HCT116 (cell line): ENCODE data around the gene MXRA8. TPM values are rescaled to one million over a fixed set of nuclear protein-coding genes. Genes with fewer than 3 reads are reported as not detected.

Experiments
- ATAC-seq: fragments of 200-7000 bp; cut with Tn5 transposase; 2 replicates; pipeline ENCODE4 v1.9.1; 2020; ENCODE audit warnings: mild to moderate bottlenecking, moderate library complexity
- BruUV-seq: library from RNA; stranded (reverse); fragments of 400-500 nt; replicated peaks from 2 replicates; lab custom pipeline; 2021; lab: Mats Ljungman, UMichigan
- CTCF ChIA-PET: fragments of 300-600 bp; sonication (Branson Sonifier 250); formaldehyde crosslinking; loops from one replicate; lab custom pipeline; 2021; ENCODE audit warnings: antibody characterized with exemption; lab: Charles Lee
- POLR2A ChIA-PET: fragments of 300-600, 350-600 bp; sonication (Branson Sonifier 250); formaldehyde crosslinking; loops from one replicate; lab custom pipeline; 2021; ENCODE audit warnings: antibody characterized with exemption; lab: Charles Lee
- RAD21 ChIA-PET, 2 experiments: fragments of 300-600 bp; sonication (Branson Sonifier 250); formaldehyde crosslinking; loops; one replicate each; lab custom pipeline; 2023; ENCODE audit warnings: low total read pairs in 2 of 2; ENCODE audit not compliant: uncharacterized antibody in 2 of 2, unreplicated experiment in 2 of 2, low non-redundant PET in 1 of 2; lab: Charles Lee
- DNase-seq: peaks from one replicate; pipeline ENCODE4 v3.0.0-alpha.2; 2010; ENCODE audit warnings: low read depth, low spot score
- H2AFZ ChIP-seq: fragments of 200-600 bp; shearing (Covaris generic), sonication (generic); 2 replicates; pipeline ENCODE4 v1.6.1; 2017; ENCODE audit warnings: low read depth, mixed run types, mixed read lengths, antibody characterized with exemption, low read length; ENCODE audit not compliant: poor library complexity, severe bottlenecking
- H3K27ac ChIP-seq: 2 replicates; pipeline ENCODE4 v1.5.1; 2012; ENCODE audit warnings: low read depth, low read length
- H3K27me3 ChIP-seq: fragments of 200-600 bp; sonication (generic); 2 replicates; pipeline ENCODE4 v1.6.1; 2016; ENCODE audit warnings: mixed run types, low read length, mixed read lengths; ENCODE audit not compliant: insufficient read depth
- H3K36me3 ChIP-seq, 2 experiments: fragments of 200-500 bp in 1 of 2; fragments of 200-600 bp in 1 of 2; sonication (Bioruptor generic) in 1 of 2; sonication (generic) in 1 of 2; 2 replicates each; pipeline versions ENCODE4 v1.5.1 to v1.6.1; 2014 to 2016; ENCODE audit warnings: low read length in 2 of 2, inconsistent platforms in 1 of 2, mixed read lengths in 1 of 2, mixed run types in 1 of 2; ENCODE audit not compliant: insufficient read depth in 2 of 2, control insufficient read depth in 1 of 2
- H3K4me1 ChIP-seq, 2 experiments: fragments of 200-600 bp in 1 of 2; sonication (generic) in 1 of 2; 2 replicates each; pipeline versions ENCODE4 v1.5.1 to v1.6.1; 2012 to 2017; ENCODE audit warnings: low read length in 2 of 2, inconsistent platforms in 1 of 2, mild to moderate bottlenecking in 1 of 2, mixed read lengths in 1 of 2, mixed run types in 1 of 2, moderate library complexity in 1 of 2; ENCODE audit not compliant: insufficient read depth in 2 of 2, control insufficient read depth in 1 of 2
- H3K4me2 ChIP-seq: fragments of 200-600 bp; sonication (generic); 2 replicates; pipeline ENCODE4 v1.6.1; 2017; ENCODE audit warnings: mixed run types, low read length, mixed read lengths
- H3K4me3 ChIP-seq, 2 experiments: fragments of 200-600 bp in 1 of 2; sonication (generic) in 1 of 2; replicated peaks in 1 of 2; 2 replicates each; pipeline ENCODE4 v1.5.1; 2011 to 2016; ENCODE audit warnings: low read length in 2 of 2, control low read depth in 1 of 2, low read depth in 1 of 2, mild to moderate bottlenecking in 1 of 2, mixed read lengths in 1 of 2, mixed run types in 1 of 2
- H3K79me2 ChIP-seq: fragments of 200-600 bp; sonication (generic); 2 replicates; pipeline ENCODE4 v1.6.1; 2017; ENCODE audit warnings: mild to moderate bottlenecking, mixed run types, low read length, moderate library complexity, mixed read lengths; ENCODE audit not compliant: insufficient read depth
- H3K9ac ChIP-seq: fragments of 200-600 bp; sonication (generic); 2 replicates; pipeline ENCODE4 v1.6.1; 2016; ENCODE audit warnings: low read length, mixed read lengths
- H3K9me2 ChIP-seq: fragments of 200-600 bp; sonication (generic), shearing (Covaris generic); 2 replicates; pipeline ENCODE4 v1.6.1; 2017; ENCODE audit warnings: mixed run types, mild to moderate bottlenecking, moderate library complexity; ENCODE audit not compliant: insufficient read depth
- H3K9me3 ChIP-seq, 2 experiments: fragments of 200-500 bp in 1 of 2; fragments of 200-600 bp in 1 of 2; sonication (Bioruptor generic) in 1 of 2; sonication (generic) in 1 of 2; 2 replicates each; pipeline ENCODE4 v1.6.1; 2014 to 2017; ENCODE audit warnings: low read length in 2 of 2, mixed read lengths in 2 of 2, inconsistent platforms in 1 of 2, low read depth in 1 of 2, mild to moderate bottlenecking in 1 of 2, mixed run types in 1 of 2, moderate library complexity in 1 of 2; ENCODE audit not compliant: control insufficient read depth in 1 of 2, insufficient read depth in 1 of 2
- H4K20me1 ChIP-seq: fragments of 200-600 bp; sonication (generic), shearing (Covaris generic); 2 replicates; pipeline ENCODE4 v1.6.1; 2017; ENCODE audit warnings: mixed run types, mild to moderate bottlenecking, moderate library complexity; ENCODE audit not compliant: insufficient read depth
- EGR1 ChIP-seq: IDR thresholded peaks from 2 replicates; pipeline ENCODE4 v1.6.1; 2012; ENCODE audit warnings: low read depth
- SIN3A ChIP-seq: IDR thresholded peaks from 2 replicates; pipeline ENCODE4 v1.6.1; 2012; ENCODE audit warnings: low read depth
- intact Hi-C: fragments of 100-400 bp; cut with micrococcal nuclease; formaldehyde crosslinking; loops from 2 replicates; pipeline ENCODE4 v1.10.0; 2022
- total RNA-seq: library from RNA; stranded (reverse); gene quantifications from one replicate; pipeline ENCODE4 v1.2.1, GENCODE V29; 2021; ENCODE audit not compliant: unreplicated experiment
- TF ChIP-seq, protein P1 (sequence below): IDR thresholded peaks from 2 replicates; pipeline ENCODE4 v1.6.1; 2011; ENCODE audit warnings: mild to moderate bottlenecking, low read length, moderate library complexity; ENCODE audit not compliant: insufficient replicate concordance; ENCODE audit errors: extremely low read depth

MXRA8 gene
- total RNA-seq, 1 experiment from 2014 or later: 0.74 TPM

- Histone ChIP-seq H3K9ac (no peak overlapping the region), H3K9me3 (no peaks in the 10 kb centered on the region), H3K27me3 (no peaks in the 10 kb centered on the region), H3K36me3 (peaks cover 5 to 22% of the 10 kb centered on the region in 2 experiments; a peak in 2 of 4 replicates), H3K4me1 (peaks cover 10 to 52% of the 10 kb centered on the region in 2 experiments; a peak in 3 of 4 replicates), H3K9me2 (no peaks in the 10 kb centered on the region), H3K4me3 (no peak overlapping the region), H2AFZ (no peak overlapping the region), H4K20me1 (peaks cover 4% of the 10 kb centered on the region; the same call in 1 of the 2 replicates), H3K79me2 (peaks cover 7% of the 10 kb centered on the region; the same call in 1 of the 2 replicates), H3K4me2 (no peak overlapping the region), H3K27ac (no peak overlapping the region)
- RAD21 ChIA-PET: no interaction called here
- TF ChIP-seq, protein P1, sequence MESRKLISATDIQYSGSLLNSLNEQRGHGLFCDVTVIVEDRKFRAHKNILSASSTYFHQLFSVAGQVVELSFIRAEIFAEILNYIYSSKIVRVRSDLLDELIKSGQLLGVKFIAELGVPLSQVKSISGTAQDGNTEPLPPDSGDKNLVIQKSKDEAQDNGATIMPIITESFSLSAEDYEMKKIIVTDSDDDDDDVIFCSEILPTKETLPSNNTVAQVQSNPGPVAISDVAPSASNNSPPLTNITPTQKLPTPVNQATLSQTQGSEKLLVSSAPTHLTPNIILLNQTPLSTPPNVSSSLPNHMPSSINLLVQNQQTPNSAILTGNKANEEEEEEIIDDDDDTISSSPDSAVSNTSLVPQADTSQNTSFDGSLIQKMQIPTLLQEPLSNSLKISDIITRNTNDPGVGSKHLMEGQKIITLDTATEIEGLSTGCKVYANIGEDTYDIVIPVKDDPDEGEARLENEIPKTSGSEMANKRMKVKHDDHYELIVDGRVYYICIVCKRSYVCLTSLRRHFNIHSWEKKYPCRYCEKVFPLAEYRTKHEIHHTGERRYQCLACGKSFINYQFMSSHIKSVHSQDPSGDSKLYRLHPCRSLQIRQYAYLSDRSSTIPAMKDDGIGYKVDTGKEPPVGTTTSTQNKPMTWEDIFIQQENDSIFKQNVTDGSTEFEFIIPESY: no peak
- POLR2A ChIA-PET: no interaction called here
- ATAC-seq: no peak
- CTCF ChIA-PET: no interaction called here
- DNase-seq: no peak
- TSS peak; percentile 25 for BruUV-seq
- intact Hi-C loops: no loop called here
These were observed 23.1 kb downstream of the MXRA8 start for GRCh38 chr1:1335283-1335682.

DNA sequence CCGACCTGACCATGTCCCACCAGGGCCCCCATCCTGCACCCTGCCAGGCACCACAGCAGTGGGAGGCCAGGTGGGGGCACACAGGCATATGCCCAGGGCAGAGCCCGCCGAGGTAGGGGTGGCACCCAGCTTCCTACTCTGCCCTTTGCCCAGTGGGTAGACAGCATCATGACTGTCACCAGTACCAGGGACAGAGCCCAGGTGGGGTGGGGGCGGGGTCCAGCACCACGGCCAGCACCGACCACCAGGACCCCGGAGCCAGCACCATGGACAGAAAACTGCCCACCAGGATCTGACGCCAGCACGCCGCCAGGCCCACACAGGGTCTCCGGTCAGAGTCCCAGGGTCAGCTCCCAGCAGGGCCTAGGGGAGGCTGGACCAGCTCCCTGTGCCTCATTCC is 23.5 kb downstream of the MXRA8 start:
- no peak overlapping the region for H3K9ac ChIP-seq
- no peak overlapping the region for H3K4me3 ChIP-seq
- H3K4me1 ChIP-seq: peaks cover 10 to 52% of the 10 kb centered on the region in 2 experiments; a peak in 3 of 4 replicates
- peaks cover 5 to 18% of the 10 kb centered on the region in 2 experiments; a peak in 2 of 4 replicates for H3K36me3 ChIP-seq
- TF ChIP-seq EGR1 (no peak), SIN3A (peak; percentile 28; the same call in 1 of the 2 replicates)
- TF ChIP-seq, all 23 proteins: peak for 1
- DNase-seq (no peak), ATAC-seq (no peak)
- ChIA-PET CTCF (no interaction called here), RAD21 (no interaction called here), POLR2A (no interaction called here)
- Histone ChIP-seq H2AFZ (no peak overlapping the region), H3K9me3 (no peaks in the 10 kb centered on the region), H3K9me2 (no peaks in the 10 kb centered on the region), H4K20me1 (peaks cover 4% of the 10 kb centered on the region; the same call in 1 of the 2 replicates), H3K79me2 (peaks cover 7% of the 10 kb centered on the region; the same call in 1 of the 2 replicates), H3K4me2 (no peak overlapping the region), H3K27ac (no peak overlapping the region), H3K27me3 (no peaks in the 10 kb centered on the region)
- intact Hi-C loops: no loop called here
- BruUV-seq: no TSS peak
